ENCODE data around the gene SPTBN1.

DNA sequence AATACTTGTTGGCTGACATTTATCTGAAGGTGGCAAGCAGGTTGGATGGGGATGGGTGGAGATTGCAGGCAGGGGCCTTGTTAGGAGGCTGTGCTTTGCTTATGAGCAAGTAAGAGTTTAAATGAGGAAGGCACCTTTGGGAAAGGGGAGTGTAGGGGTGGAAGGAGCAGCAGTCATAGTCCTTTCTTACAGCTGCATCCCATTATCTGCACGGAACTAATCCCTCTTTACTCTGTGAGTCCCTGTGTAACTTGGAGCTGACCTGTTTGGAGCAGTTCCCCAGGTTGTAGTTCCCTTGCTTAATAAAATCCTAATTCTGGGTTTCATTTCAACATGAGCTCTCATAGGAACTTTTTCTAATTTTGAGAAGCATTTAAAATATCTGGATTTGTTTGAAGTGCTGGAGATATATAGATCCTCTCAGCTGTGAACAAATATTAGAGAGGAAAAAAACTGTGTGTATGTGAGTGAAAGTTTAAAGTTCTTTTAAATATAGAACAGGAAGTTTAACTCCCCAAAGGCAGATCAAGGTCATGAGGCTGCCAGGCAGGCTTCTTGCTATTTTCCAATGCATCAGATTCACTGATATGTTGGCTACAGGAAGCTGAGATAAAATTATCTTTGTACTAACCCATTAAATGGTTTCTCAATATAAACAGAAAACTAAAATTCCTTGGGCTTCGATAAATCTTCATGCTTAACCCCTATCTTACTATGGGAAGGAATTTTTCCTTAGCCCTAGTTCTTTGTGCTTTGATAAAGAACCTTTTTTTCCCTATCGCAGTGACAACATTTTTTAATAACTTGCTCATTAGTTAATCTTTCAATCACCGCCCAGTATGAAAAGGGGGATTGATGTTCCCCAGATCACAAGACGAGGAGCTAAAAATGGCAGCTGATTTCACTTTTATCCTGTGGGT lies 162.8 kb downstream of the SPTBN1 start:
- TF ChIP-seq CTCF (IDR thresholded peaks at IDR 0.05) (no peak), POLR2A (IDR thresholded peaks at IDR 0.05) (no peak), EP300 (IDR thresholded peaks at IDR 0.05) (no peak), POLR2AphosphoS5 (IDR thresholded peaks at IDR 0.05) (no peak)

All from gastroesophageal sphincter (tissue), 3 donors.